22Rv1 (cell line): Measurements from ENCODE around the gene AFTPH.

ENCODE experiments used
- H3K27ac ChIP-seq: fragments of 450-650 bp; 2 replicates; pipeline ENCODE4 v1.5.1; 2017
- CTCF ChIP-seq: fragments of 450-650 bp; IDR thresholded peaks from 2 replicates; pipeline ENCODE4 v1.5.1; 2017; ENCODE audit warnings: mild to moderate bottlenecking
- ZFX ChIP-seq: fragments of 450-650 bp; IDR thresholded peaks from 2 replicates; pipeline ENCODE4 v1.6.1; 2017; ENCODE audit warnings: antibody characterized with exemption, borderline replicate concordance

Gene AFTPH

DNA sequence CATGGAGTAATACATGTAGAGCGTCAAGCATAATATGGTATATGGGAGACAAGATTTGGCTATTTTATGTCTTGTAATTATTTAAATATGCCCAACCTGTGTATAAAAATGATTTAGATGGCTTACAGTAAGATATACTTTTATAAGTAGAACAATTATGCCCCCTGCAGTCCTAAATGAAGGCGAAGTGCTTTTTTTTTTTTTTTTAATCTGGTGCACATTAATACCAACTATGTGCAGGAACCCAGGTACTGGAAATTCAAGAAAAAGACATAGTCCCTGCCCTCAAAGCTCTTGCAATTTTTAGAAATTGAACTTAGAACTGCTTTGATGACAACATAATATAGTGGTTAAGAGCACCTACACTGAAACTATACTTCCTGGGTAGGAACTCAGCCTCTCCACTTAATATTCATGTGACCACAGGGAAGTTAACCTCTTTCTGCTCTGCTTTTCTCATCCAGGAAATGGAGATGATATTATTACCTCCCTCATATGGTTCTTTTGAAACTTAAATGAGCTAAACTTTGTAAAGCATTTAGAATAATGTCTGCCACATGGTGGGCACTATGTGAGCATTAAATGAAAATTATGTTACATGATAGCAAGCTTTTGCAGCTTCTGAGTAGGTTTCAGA is 38.1 kb downstream of the AFTPH start:
- no peak overlapping the region for H3K27ac ChIP-seq
- no peak for TF ChIP-seq ZFX
- TF ChIP-seq CTCF = peak; percentile 54

GRCh38 chr2:64563436-64563938 is 39.4 kb downstream of the AFTPH start:
- TF ChIP-seq ZFX = no peak
- TF ChIP-seq CTCF = no peak
- no peak overlapping the region for H3K27ac ChIP-seq

- no peak for TF ChIP-seq ZFX
These were observed 42.0 kb downstream of the AFTPH start for GRCh38 chr2:64565949-64566710.

DNA sequence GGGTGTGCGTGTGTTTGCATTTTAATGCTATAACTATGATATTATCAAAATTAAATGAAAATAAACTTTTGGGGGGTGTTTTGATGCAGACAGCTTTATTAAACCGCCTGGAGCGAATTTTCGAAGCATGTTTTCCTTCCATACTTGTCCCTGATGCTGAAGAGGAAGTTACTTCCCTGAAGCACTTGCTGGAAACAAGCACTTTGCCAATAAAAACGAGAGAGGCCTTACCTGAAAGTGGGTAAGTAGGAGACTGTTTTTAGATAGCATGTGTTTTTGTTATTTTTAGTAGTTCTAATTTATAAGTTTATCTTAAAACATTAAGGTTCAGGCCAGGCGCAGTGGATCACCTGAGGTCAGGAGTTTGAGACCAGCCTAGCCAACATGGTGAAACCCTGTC is 43.3 kb downstream of the AFTPH start:
- TF ChIP-seq CTCF = no peak
- TF ChIP-seq ZFX = no peak
- H3K27ac ChIP-seq = no peak overlapping the region

More at GRCh38 chr2:64565949-64566710, 42.0 kb downstream of the AFTPH start:
- no peak overlapping the region for H3K27ac ChIP-seq

- H3K27ac ChIP-seq = no peak overlapping the region
- TF ChIP-seq ZFX (no peak), CTCF (no peak)
These were observed 44.7 kb downstream of the AFTPH start for GRCh38 chr2:64568836-64569235.

- no peak overlapping the region for H3K27ac ChIP-seq
- TF ChIP-seq ZFX (no peak), CTCF (no peak)
These were observed 50.7 kb downstream of the AFTPH start for GRCh38 chr2:64574871-64575270.

- no peak overlapping the region for H3K27ac ChIP-seq
- no peak for TF ChIP-seq ZFX
- TF ChIP-seq CTCF = no peak
These were observed 56.9 kb downstream of the AFTPH start for GRCh38 chr2:64581018-64581417.
